ENCODE data around the gene CAGE1. TPM values are rescaled to one million over a fixed set of nuclear protein-coding genes. Genes with fewer than 3 reads are reported as not detected.

The CAGE1 gene
- total RNA-seq, 4 donors from 2014 or later, result not detected

GRCh38 chr6:7282097-7282906 is 107.2 kb downstream of the CAGE1 start:
- no peak for TF ChIP-seq EP300 (IDR thresholded peaks at IDR 0.05)
- no peak for TF ChIP-seq POLR2A (IDR thresholded peaks at IDR 0.05)
- no peak for TF ChIP-seq CTCF (IDR thresholded peaks at IDR 0.05)
- Histone ChIP-seq H3K4me3 (no peak overlapping the region), H3K27me3 (no peaks in the 10 kb centered on the region), H3K4me1 (peaks cover 0 to 6% (median 2%) of the 10 kb centered on the region in 4 donors), H3K9me3 (no peaks in the 10 kb centered on the region), H3K36me3 (peaks cover 0 to 29% (median 0%) of the 10 kb centered on the region in 3 donors), H3K27ac (no peak overlapping the region)
- DNase-seq (ENCODE audit: low spot score in 2 of 2), result no peak
- WGBS, 2 donors, result 78 to 79% methylated on average over 10 of the region's 10 CpGs

Other genes starting within 250 kb of the CAGE1 start
- gene SSR1, start 76.5 kb downstream of the CAGE1 start, total RNA-seq, result 10 to 100 TPM; 30.8 to 68.2 (median 51.5) TPM
- gene RIOK1, start 66 bp upstream of the CAGE1 start, total RNA-seq, result 10 to 100 TPM in 2 of 4 donors, 1 to 10 TPM in 2; 9.0 to 25.2 (median 12.9) TPM
- gene DSP, start 151.9 kb upstream of the CAGE1 start, total RNA-seq, result 1 to 10 TPM; 3.5 to 6.0 (median 4.7) TPM
- gene SNRNP48, start 200.5 kb upstream of the CAGE1 start, total RNA-seq, result 10 to 100 TPM in 2 of 4 donors, 1 to 10 TPM in 2; 7.8 to 15.7 (median 11.8) TPM

All from tibial nerve (tissue), 4 donors.